ENCODE measurements around the gene FYN. TPM values are rescaled to one million over a fixed set of nuclear protein-coding genes. Genes with fewer than 3 reads are reported as not detected.

The FYN gene
- total and polyA plus RNA-seq, 9 of the 15 experiments (the other 6 are each of a cell fraction or from before 2014, with no cell fraction given): 2.9 to 22.1 (median 11.4) TPM

DNA sequence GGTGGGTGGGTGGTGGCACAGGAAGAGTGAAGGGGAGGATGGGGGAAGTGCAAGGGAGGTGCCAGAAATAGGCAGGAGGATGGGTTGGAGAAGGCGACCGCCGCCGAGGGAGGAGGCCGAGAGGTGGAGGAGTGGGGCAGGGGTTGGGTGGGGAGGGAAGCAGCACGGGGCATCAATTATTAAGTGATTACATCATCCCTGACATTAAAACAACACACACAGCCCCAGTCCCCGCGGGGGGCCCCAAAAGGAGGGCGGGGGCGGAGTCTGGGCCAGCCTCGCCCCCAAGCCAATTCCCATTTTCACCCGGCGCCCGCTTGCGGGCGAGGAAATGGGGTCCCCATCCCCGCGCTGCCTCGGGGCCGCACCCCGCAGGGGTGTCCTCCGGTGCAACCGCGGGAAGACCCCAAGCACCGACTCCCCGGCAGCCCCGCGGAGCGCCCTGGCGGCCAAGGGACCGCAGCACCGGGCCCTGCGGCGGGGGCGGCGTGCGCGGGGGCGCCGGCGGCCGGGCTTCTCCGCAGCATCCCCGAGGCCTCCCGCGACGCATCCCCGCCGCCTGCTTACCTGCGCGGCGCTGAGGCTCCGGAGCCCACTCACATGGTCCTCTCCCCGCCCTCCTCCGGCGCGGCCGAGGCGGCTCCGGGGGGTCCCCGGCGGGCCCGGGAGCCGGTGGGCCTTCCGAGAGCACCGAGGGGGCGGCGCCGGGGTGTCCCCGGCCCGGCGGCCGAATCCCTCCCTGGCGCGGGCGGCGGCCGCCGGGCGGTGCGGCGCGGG lies 663 bp downstream of the FYN start (continued):
- TF ChIP-seq PHF8 (IDR thresholded peaks at IDR 0.05; ENCODE audit: borderline replicate concordance, low read length) (peak; percentile 36; the same call in 1 of the 2 replicates), XRCC4 (IDR thresholded peaks at IDR 0.05; ENCODE audit: extremely low read depth, insufficient read depth, insufficient read length) (no peak), BRCA1 (IDR thresholded peaks at IDR 0.05) (no peak), BRCA1 (CRISPR knock-in tag; IDR thresholded peaks at IDR 0.05) (no peak), ZNF212 (CRISPR knock-in tag; IDR thresholded peaks at IDR 0.05) (no peak), BCL6 (CRISPR knock-in tag; IDR thresholded peaks at IDR 0.05) (no peak), ZNF766 (CRISPR knock-in tag; conservative IDR thresholded peaks at IDR 0.05) (no peak), TEAD2 (tag; IDR thresholded peaks at IDR 0.05) (no peak), RAD21 (CRISPR knock-in tag; conservative IDR thresholded peaks at IDR 0.05 in 1 of 2, IDR thresholded peaks at IDR 0.05 in 1 of 2) (0 out of 4 replicates have a peak, but pooled peaks of 1 of the 2 experiments have one; percentile 2), SIN3A (IDR thresholded peaks at IDR 0.05; ENCODE audit: borderline replicate concordance in 2 of 2, control insufficient read depth in 1 of 2, low read depth in 2 of 2, low read length in 2 of 2) (0 out of 4 replicates have a peak, but pooled peaks of 1 of the 2 experiments have one; percentile 4), FIP1L1 (IDR thresholded peaks at IDR 0.05; ENCODE audit: low read depth, low read length, poor library complexity, severe bottlenecking) (no peak)
- TF ChIP-seq, protein P1, sequence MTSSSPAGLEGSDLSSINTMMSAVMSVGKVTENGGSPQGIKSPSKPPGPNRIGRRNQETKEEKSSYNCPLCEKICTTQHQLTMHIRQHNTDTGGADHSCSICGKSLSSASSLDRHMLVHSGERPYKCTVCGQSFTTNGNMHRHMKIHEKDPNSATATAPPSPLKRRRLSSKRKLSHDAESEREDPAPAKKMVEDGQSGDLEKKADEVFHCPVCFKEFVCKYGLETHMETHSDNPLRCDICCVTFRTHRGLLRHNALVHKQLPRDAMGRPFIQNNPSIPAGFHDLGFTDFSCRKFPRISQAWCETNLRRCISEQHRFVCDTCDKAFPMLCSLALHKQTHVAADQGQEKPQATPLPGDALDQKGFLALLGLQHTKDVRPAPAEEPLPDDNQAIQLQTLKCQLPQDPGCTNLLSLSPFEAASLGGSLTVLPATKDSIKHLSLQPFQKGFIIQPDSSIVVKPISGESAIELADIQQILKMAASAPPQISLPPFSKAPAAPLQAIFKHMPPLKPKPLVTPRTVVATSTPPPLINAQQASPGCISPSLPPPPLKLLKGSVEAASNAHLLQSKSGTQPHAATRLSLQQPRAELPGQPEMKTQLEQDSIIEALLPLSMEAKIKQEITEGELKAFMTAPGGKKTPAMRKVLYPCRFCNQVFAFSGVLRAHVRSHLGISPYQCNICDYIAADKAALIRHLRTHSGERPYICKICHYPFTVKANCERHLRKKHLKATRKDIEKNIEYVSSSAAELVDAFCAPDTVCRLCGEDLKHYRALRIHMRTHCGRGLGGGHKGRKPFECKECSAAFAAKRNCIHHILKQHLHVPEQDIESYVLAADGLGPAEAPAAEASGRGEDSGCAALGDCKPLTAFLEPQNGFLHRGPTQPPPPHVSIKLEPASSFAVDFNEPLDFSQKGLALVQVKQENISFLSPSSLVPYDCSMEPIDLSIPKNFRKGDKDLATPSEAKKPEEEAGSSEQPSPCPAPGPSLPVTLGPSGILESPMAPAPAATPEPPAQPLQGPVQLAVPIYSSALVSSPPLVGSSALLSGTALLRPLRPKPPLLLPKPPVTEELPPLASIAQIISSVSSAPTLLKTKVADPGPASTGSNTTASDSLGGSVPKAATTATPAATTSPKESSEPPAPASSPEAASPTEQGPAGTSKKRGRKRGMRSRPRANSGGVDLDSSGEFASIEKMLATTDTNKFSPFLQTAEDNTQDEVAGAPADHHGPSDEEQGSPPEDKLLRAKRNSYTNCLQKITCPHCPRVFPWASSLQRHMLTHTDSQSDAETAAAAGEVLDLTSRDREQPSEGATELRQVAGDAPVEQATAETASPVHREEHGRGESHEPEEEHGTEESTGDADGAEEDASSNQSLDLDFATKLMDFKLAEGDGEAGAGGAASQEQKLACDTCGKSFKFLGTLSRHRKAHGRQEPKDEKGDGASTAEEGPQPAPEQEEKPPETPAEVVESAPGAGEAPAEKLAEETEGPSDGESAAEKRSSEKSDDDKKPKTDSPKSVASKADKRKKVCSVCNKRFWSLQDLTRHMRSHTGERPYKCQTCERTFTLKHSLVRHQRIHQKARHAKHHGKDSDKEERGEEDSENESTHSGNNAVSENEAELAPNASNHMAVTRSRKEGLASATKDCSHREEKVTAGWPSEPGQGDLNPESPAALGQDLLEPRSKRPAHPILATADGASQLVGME (CRISPR knock-in tag; IDR thresholded peaks at IDR 0.05): peak; percentile 69; the same call in 1 of the 2 replicates
- TF ChIP-seq, protein P2, sequence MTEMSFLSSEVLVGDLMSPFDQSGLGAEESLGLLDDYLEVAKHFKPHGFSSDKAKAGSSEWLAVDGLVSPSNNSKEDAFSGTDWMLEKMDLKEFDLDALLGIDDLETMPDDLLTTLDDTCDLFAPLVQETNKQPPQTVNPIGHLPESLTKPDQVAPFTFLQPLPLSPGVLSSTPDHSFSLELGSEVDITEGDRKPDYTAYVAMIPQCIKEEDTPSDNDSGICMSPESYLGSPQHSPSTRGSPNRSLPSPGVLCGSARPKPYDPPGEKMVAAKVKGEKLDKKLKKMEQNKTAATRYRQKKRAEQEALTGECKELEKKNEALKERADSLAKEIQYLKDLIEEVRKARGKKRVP (CRISPR knock-in tag; IDR thresholded peaks at IDR 0.05): 0 out of 2 replicates have a peak, but pooled peaks have one; percentile 59
- TF ChIP-seq, protein P3, sequence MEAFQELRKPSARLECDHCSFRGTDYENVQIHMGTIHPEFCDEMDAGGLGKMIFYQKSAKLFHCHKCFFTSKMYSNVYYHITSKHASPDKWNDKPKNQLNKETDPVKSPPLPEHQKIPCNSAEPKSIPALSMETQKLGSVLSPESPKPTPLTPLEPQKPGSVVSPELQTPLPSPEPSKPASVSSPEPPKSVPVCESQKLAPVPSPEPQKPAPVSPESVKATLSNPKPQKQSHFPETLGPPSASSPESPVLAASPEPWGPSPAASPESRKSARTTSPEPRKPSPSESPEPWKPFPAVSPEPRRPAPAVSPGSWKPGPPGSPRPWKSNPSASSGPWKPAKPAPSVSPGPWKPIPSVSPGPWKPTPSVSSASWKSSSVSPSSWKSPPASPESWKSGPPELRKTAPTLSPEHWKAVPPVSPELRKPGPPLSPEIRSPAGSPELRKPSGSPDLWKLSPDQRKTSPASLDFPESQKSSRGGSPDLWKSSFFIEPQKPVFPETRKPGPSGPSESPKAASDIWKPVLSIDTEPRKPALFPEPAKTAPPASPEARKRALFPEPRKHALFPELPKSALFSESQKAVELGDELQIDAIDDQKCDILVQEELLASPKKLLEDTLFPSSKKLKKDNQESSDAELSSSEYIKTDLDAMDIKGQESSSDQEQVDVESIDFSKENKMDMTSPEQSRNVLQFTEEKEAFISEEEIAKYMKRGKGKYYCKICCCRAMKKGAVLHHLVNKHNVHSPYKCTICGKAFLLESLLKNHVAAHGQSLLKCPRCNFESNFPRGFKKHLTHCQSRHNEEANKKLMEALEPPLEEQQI (IDR thresholded peaks at IDR 0.05): no peak
- TF ChIP-seq, protein P4, sequence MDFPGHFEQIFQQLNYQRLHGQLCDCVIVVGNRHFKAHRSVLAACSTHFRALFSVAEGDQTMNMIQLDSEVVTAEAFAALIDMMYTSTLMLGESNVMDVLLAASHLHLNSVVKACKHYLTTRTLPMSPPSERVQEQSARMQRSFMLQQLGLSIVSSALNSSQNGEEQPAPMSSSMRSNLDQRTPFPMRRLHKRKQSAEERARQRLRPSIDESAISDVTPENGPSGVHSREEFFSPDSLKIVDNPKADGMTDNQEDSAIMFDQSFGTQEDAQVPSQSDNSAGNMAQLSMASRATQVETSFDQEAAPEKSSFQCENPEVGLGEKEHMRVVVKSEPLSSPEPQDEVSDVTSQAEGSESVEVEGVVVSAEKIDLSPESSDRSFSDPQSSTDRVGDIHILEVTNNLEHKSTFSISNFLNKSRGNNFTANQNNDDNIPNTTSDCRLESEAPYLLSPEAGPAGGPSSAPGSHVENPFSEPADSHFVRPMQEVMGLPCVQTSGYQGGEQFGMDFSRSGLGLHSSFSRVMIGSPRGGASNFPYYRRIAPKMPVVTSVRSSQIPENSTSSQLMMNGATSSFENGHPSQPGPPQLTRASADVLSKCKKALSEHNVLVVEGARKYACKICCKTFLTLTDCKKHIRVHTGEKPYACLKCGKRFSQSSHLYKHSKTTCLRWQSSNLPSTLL (IDR thresholded peaks at IDR 0.05): no peak

Measured in K562 (cell line).